Stimulated activated CD8-positive, alpha-beta memory T cell treated with anti-CD3 and anti-CD28 coated beads, Interleukin-2, amount 100 ng/mL, for 48 hours (primary cell): ENCODE measurements around the gene CTDSP1.

Experiments
- DNase-seq, 2 donors: peaks; one replicate each; pipeline ENCODE4 v3.0.0-alpha.2; 2020; ENCODE audit warnings: low read depth in 2 of 2

Gene CTDSP1

GRCh38 chr2:218382785-218383184 is 16.9 kb upstream of the CTDSP1 start:
- no peak for DNase-seq

GRCh38 chr2:218383892-218384519 is 15.7 kb upstream of the CTDSP1 start:
- no peak for DNase-seq

DNA sequence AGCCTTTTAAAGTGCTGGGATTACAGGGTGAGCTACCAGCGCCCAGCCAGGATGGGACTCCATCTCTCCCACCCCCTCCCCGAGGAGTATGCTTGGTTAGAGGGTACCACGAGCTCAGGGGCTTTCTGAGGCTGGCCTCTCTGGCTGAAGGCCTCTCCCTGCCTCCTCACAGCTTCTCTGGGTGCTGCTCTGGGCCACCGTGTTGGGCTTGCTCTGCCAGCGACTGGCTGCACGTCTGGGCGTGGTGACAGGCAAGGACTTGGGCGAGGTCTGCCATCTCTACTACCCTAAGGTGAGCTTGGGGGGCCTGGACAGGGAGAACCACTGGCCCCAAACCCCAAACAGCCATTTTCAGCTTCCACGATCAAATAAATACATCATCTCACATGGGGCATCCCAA is 14.7 kb upstream of the CTDSP1 start:
- DNase-seq: no peak

DNA sequence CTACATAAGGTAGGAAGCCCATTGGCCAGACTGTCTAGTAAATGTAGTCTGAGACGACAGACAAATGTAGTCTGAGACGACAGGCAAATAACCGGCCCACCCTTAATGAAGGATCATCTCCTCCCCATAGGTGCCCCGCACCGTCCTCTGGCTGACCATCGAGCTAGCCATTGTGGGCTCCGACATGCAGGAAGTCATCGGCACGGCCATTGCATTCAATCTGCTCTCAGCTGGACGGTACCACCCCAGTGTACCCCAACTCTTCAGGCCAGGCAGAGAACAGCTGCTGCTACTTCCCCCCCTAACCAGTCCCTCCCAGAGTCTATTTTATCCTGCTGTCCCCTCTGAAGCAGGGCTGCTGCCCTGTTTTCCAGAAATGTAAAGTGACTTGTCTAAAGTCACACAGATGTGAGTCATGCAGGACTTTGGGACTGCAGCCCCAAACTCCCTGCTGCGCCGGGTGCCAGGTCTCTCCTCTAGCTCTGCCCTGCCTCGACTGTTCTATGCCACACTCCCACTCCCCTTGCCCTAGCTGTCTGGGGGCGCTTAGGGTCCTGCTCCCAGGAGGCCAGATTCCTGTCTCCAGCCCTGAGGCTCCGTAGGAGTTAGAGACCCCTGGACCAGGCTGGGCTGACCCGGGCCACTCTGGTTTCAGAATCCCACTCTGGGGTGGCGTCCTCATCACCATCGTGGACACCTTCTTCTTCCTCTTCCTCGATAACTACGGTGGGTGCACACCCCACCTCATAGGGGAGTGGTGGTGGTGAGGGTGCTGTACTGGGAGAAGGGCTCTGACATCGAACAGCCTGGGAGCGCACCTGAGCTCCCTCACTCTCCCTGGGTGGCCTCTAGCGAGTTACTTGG is 12.9 kb upstream of the CTDSP1 start:
- no peak for DNase-seq

DNA sequence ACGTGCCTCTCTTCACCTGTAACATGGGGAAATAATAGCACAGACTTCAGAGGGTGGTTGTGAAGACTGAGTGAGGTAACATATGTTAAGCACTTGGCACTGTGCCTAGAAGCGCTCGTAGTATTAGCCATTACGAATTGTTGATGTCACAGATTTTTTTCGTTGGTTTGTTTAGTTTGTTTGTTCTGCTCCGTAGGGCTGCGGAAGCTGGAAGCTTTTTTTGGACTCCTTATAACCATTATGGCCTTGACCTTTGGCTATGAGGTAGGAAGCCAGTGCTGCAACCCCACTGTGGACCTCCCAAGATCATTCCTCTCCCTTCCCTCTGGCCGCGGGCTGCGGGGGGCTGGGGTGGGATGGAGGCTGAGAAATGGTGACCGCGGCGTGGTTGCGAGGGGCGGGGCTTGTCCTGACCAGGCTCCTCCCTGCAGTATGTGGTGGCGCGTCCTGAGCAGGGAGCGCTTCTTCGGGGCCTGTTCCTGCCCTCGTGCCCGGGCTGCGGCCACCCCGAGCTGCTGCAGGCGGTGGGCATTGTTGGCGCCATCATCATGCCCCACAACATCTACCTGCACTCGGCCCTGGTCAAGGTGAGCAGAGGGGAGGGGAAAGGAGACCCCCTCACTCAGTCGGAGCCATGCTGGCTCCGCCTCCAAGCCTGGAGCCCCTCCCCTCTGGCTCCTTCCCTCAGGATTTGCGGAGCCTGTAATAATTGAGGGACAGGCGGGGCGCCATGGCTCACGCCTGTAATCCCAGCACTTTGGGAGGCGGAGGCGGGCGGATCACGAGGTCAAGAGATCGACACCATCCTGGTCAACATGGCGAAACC is 12.1 kb upstream of the CTDSP1 start:
- no peak for DNase-seq

DNA sequence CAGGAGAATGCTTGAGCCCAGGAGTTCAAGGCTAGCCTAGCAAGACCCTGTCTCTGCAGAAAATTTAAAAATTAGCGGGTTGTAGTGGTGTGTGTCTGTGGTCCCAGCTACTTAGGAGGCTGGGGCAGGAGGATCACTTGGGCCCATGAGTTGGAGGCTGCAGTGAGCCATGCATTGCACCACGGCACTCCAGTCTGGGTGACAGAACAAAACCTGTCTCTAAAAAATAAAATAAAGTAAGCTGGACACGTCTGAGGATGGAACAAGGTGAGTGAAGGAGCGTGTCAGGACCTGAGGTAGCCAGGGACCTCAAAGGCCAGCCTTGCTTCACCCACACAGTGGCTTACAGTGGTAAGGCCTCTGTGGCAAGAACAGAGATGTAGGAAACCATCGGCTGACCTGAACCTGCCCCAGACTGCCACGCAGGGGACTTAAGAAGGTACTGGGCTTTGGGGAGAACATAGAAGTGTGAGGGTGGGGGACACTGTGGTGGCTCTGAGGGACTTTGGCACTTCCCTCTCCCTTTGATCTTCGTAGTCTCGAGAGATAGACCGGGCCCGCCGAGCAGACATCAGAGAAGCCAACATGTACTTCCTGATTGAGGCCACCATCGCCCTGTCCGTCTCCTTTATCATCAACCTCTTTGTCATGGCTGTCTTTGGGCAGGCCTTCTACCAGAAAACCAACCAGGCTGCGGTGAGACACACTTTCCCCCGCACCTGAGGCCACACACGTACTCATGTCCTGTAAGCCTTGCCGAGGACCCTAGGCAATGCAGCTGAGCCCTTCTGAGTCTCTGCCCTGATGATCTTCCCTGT is 10.1 kb upstream of the CTDSP1 start:
- DNase-seq: no peak

- no peak for DNase-seq
Measured at GRCh38 chr2:218391202-218391601, 8.5 kb upstream of the CTDSP1 start.

- no peak for DNase-seq
Measured at GRCh38 chr2:218392459-218392858, 7.2 kb upstream of the CTDSP1 start.

- DNase-seq: no peak
Measured at GRCh38 chr2:218392891-218393462, 6.7 kb upstream of the CTDSP1 start.

DNA sequence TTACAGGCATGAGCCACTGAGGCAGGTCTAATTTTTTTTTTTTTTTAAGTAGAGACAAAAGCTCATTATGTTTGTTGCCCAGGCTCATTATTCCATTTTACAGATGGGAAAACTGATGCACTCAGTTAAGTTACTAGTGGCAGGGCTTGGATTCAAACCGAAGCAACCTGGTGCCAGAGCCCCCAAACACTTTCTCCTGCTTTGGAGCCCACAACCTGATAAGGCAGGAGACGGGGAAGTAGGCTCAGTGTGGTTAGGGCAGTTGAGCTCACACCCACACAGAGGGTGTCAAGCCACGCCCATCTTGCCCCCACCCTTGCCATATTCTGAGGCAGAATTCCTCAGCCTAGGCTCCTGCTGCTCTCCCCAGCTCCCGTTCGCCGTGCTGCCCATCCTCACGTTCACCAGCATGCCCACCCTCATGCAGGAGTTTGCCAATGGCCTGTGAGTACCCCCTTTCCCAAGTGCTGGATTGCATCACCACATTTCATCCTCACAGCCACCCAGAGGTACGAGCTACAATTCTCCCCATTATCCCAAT is 5.8 kb upstream of the CTDSP1 start:
- DNase-seq: no peak

- no peak for DNase-seq
Measured at GRCh38 chr2:218394298-218395089, 5.2 kb upstream of the CTDSP1 start.

- DNase-seq: no peak
Measured at GRCh38 chr2:218395090-218395444, 4.6 kb upstream of the CTDSP1 start.

DNA sequence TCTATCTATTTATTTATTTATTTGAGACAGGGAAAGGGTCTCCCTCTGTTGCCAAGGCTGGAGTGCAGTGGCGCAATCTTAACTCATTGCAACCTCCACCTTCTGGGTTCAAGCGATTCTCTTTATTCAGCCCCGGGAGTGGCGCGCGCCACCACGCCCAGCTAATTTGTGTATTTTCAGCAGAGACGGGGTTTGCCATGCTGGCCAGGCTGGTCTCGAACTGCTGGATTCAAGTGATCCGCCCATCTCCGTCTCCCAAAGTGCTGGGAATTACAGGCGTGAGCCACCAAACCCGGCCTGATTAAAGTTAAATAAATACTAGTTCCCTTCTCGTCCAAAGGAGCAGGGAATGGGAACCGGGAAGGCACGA is 4.2 kb upstream of the CTDSP1 start:
- no peak for DNase-seq

DNA sequence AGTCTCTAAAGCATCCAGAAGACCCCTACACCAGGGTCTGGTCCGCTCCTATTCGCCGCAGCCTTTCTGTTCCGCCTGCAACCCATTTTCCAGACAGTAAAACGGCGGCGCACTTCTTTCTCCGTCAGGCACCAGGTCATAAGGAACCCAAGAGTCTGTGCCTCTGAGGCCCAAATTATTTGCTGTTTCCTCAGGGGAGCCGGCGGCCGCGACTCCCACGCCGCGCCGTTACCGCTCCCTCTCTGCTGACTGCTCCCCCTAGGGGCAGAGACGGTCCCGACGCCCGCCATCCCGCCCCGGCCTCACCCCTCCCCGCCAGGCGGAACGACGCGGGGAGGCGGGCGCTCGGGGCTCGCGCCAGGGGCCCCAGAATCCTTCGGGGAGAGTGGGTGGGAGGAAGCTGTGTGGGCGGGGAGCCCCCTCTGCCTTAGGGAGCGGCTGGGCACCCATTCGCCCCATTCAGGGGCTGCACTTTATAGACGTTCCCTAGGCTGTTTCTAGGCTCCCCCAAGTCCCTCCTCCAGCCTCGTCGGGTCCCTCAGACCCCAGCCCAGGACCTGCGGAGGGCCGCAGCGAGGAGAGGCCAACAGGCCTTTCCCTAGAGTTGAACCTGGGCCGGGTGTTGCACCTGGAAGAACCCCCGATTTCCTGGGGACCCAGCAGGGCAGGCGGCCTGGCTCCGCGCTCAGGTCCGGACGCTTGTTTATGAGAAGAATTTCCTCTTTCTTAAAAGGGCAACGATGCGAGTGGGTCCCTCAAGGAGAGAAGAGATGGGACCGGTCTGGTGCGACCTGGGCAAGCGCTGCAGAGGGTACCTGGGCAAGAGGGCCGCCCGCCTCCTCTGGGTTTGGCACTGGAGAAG is 3.6 kb upstream of the CTDSP1 start:
- DNase-seq: peak; percentile 85 to 87

DNA sequence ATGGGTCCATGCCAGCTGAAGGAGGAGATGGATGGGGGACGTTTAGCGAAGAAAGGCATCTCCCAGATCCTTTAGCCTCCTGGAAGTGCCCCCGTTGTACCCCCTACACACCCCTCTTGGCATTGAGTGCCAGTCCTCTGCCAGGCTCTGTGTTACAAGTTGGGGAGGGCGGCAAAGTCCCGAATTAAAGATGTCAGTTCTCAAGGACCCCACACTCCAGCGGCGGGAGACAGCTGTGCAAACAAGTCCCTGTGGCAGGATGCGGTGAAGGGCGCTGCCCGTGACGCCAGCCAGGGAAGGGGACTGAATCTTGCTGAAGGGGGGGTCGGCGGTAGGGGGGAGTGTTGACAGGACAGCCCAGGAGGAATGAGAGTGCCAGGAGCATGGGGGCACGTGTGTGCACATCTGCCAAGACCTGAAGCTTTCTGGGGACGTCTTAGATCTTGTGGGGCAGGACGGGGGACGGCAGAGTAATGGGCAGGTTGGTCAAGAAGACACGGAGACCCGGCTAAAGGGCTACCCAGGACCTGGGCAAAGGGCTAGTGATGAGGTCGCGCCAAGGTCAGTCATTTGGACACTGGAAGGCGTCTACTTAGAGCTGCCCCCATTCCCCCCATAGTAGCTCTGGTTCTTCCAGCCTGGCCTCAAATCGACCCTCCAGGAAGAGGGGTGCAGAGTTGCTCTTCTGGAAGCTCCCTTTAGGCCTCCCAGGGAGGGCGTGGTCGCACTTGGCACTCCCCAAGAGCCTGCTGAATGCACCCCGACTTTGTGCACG is 2.8 kb upstream of the CTDSP1 start:
- DNase-seq: no peak

GRCh38 chr2:218397463-218397819 is 2.2 kb upstream of the CTDSP1 start:
- no peak for DNase-seq

DNA sequence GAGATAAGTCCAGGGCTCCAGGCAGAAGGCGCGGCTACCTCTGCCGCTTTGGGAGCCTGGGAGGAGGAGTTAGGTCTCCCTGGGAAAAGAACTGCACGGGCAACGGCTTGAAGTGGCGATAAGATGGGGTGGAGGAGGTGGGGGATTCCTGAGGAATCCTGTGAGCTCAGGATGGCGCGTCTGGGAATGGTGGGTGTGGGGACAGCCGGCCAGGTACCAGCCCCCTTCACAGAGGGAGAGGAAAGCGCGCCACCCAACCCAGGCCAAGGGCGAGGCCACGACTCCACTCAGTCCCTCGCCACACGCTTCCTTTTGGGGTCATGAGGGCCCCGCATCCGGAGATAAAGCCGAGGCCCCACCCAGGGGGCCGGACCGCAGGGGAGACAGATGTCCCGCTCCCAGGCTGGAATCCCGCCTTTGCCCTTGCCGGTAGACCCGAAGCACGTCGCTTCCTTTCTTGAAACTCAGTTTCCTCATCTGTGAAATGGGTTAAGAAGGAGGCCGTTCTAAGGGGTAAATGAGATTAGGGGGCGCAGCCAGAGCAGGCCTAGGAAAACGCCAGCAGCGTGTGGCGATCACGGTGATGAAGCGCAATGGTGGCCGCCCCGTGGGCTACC is 1.7 kb upstream of the CTDSP1 start:
- DNase-seq: peak in 1 of 2 donors; percentile 60
